GM18868 (cell line): Measurements from ENCODE around the gene OBSCN.
"Not testable (repeated sequence)": the region's sequence is repeated elsewhere in the genome, so short reads cannot be mapped to it uniquely, and the experiment has no call there.

ENCODE experiments used
- ATAC-seq: cut with Tn5 transposase; IDR thresholded peaks from one replicate; pipeline ENCODE4 v1.9.1; 2021; ENCODE audit warnings: mild to moderate bottlenecking, moderate library complexity; ENCODE audit not compliant: unreplicated experiment

The OBSCN gene

GRCh38 chr1:228185641-228185965, 22.2 kb upstream of the OBSCN start:
- ATAC-seq = no peak

DNA sequence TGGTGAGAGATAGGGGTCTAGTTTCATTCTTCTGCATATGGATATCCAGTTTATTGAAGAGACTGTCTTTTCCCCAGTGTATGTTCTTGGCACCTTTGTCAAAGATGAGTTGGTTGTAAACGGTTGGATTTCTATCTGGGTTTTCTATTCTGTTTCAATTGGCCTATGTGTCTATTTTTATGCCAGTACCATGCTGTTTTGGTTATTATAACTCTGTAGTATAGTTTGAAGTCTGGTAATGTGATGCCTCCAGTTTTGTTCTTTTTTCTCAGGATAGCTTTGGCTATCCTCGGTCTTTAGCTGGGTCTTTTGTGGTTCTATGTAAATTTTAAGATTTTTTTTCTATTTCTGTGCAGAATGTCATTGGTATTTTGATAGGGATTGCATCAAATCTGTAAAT, 19.6 kb upstream of the OBSCN start:
- not testable (repeated sequence) for ATAC-seq

DNA sequence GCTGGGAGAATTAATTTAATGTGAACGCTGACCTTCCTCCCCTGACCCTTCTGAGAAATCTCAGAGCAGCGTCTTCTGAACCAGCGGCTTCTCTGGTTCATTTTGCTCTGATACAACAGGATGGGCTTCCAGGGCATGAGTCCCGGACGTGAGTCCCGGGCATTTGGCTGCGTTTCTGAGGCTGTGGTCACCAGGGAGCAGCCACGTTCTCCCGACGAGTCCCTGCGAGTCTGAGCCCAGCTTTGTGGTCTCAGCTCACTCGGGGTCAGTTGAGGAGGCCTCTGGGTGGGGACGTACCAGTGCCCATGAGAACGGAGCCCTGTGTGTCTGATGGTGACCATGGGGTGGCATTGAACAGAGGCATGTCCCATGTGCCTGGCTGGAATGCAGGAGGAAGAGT, 17.7 kb upstream of the OBSCN start:
- no peak for ATAC-seq

DNA sequence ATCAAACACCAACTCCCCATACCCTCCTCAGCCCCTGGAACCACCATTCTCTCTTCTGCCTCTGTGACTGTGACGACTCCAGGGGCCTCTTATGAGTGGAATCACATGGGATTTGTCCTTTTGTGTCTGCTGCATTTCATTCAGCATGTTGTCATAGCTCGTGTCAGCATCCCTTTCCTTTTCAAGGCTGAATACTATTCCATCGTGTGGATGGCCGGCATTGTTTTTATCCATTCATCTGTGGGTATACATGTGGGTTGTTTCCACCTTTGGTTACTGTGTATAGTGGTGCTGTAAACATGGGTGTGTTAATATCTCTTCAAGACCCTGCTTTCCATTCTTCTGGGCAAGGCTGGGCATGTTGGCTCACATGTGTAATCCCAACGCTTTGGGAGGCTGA, 17.1 kb upstream of the OBSCN start:
- no peak for ATAC-seq

DNA sequence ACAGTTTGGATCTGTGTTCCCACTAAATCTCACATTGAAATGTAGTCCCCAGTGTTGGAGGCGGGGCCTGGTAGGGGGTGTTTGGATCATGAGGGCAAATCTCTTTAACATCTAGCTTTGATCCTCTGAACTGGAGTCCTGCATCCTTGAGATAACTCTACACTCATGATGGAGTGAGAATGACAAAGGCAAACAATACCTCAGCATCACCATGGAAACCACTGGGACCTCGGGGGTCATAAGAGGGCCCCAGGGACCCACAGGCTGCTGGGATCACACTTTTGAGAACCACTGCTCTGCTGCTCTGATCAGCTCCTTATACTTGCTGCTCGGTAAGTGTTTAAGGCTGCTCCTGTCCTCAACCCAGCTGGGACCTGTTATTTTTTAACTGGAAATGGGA, 13.4 kb upstream of the OBSCN start:
- ATAC-seq = no peak

GRCh38 chr1:228194921-228195812, 12.7 kb upstream of the OBSCN start:
- no peak for ATAC-seq

GRCh38 chr1:228197555-228198147, 10.2 kb upstream of the OBSCN start:
- ATAC-seq = no peak

- no peak for ATAC-seq
Observed at GRCh38 chr1:228198977-228199590, 8.8 kb upstream of the OBSCN start.

- ATAC-seq = no peak
Observed at GRCh38 chr1:228204958-228205357, 2.9 kb upstream of the OBSCN start.

GRCh38 chr1:228205526-228206436, 2.1 kb upstream of the OBSCN start:
- no peak for ATAC-seq

DNA sequence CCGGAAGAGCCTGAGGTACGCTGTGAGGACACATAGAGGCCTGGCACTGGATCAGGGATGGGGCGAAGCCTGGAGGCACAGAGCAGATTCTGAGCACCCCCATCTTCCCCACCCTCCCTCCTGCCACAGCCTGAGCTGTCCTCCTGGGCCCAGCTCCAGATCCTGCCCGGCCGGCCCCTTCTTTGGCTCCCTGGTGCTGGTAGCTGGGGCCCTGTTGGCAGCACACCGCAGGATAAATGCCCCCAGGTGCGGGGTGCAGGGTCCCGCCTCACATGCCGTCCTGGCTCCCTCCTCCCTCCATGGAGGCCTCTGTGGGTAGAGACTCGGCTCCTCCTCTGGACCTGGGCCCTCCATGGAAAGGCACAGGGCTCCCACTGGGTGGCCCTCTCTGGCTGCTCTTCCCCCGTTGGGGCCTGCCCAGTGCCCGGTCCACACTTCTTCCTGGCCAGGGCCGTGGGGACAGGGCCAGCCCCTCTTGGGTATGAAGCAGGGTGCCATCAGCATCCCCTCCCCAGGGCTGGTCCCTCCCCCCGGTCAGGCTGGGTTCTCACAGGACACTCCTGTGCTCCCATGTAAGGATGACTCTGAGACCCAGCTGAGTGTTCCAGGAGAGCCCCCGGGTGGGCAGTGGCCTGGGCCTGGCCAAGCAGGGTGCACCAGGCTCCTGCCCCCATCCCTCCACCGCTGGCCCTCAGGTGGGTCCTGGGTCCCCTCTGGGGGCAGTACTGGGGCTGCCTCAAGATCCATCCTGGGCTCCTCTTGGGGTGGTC, 1.1 kb upstream of the OBSCN start:
- ATAC-seq = no peak

DNA sequence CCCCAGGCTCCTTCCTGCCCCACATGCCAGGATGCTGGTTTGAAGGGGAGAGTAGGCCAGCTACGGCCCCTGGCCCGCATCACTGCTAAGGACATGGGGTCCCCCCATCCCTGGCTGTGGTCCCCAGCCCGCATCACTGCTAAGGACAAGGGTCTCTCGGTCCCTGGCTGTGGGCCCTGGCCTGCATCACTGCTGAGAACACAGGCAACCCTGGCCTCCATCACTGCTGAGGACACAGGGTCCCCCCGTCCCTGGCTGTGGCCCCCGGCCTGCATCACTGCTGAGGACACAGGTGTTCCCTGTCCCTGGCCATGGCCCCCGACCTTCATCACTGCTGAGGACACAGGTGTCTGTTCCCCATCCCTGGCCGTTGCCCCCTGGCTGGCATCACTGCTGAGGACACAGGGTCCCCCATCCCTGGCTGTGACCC, 448 bp upstream of the OBSCN start:
- ATAC-seq = no peak

DNA sequence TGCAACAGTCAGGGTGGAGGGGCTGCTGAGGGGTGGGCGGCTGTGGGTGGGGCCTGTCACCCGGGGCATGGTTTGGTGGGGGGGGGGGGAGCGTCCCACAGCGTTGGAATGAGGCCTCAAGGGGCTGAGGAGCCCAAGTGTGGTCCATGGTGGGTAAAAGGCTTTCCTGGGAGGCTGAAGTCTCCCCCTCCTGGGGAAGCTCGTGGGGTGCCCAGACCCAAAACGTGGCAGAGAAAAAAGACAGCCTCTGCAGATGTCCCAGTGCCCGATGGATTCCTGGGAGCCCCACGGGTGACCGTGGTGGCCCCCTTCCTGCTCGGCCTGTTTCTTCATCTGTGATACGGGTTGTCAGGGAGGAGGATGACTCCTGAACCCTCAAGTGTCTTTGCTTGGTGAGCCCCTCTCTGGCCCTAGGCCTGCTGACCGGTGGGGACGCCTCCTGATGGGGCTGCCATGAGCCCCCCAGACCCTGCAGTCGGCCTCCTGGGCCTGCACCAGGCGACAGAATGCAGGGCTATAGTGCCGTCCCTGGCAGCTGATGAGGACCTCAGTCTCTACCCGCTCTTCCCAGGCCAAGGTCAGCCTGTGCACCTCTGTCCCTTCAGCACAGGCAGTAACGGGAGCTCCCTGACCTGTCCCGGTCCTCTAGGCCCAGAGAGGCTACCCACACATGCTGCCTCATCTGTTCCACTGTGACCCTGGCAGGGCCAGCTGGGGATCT, 1.1 kb downstream of the OBSCN start:
- ATAC-seq = no peak

- ATAC-seq = no peak
Observed at GRCh38 chr1:228209657-228210056, 1.8 kb downstream of the OBSCN start.

GRCh38 chr1:228210076-228210651, 2.3 kb downstream of the OBSCN start:
- no peak for ATAC-seq

DNA sequence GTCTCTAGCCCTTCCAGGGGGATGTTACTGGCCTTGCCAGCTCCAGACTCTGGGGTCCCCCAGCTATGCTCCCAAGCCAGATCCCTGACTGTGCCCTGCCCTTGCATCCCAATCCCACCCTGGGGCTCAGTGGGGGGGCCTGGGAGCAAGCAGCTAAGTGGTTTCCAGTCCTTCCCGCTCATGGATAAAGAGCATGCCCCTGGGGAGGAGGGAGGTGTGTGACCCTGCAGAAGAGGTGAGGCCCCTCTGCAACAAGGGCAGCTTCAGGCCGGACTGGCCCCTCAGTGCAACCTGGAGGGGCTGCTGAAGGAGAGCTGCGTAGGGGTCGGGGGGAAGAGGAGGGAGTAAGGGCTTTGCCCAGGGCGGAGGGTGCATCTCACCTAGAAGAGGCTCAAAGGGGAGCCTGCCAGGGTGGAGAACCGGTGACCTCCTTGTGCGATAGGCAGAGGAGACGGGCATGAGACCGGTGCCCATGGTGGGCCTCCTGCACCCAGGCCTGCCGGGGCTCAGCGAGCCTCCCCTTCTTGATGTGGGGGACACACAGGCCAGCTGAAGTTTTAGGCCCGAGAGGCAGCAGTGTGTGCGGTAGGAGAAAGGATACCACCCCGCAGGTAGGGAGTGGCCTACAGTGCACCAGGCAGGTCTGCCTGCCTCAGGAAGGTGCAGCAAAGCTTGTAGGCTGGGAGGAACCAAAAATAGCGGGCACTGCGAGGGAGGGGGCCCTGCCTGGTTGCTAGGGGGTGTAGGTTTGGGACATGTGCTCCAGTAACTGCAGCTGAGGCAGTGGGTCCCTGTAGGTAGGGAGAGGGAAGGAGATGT, 3.1 kb downstream of the OBSCN start:
- no peak for ATAC-seq

- no peak for ATAC-seq
Observed at GRCh38 chr1:228211531-228212414, 3.9 kb downstream of the OBSCN start.
